ENCODE data around the gene ANK3. TPM values are rescaled to one million over a fixed set of nuclear protein-coding genes. Genes with fewer than 3 reads are reported as not detected.
A peak's percentile ranks its signal among the peaks of the same experiment; 100 is the strongest.

Gene ANK3
- total and polyA plus RNA-seq, 5 experiments from 2014 or later = 1.2 to 9.0 (median 1.6) TPM

DNA sequence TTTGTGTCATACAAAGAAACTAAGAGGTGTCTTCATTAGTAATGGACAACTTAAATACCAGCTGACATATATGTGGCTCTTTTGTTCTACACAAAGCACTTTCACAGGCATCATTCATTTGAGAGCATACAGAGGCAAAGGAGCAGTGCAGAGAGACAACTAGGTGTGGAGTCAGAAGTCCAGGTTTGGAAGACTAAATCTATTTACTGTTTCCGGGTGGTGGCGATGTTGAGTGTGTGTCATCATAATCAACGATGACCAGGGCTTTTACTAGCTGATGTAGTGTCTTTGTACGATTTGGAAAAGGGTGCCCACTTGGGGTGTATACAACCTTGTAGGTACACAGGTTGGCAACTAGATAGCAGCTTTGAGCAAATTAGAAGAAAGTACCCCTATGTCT is 287.9 kb downstream of the ANK3 start:
- Mint-ChIP-seq H3K9me3 (no peaks in the 10 kb centered on the region), H3K4me3 (no peak overlapping the region), H3K27ac (no peak overlapping the region), H3K4me1 (no peaks in the 10 kb centered on the region), H3K36me3 (peaks cover 0 to 35% (median 4%) of the 10 kb centered on the region in 3 donors), H3K27me3 (peaks cover 0 to 5% (median 0%) of the 10 kb centered on the region in 5 donors)
- ATAC-seq (no peak), DNase-seq (no peak)
- POLR2A ChIA-PET = no interaction called here

DNA sequence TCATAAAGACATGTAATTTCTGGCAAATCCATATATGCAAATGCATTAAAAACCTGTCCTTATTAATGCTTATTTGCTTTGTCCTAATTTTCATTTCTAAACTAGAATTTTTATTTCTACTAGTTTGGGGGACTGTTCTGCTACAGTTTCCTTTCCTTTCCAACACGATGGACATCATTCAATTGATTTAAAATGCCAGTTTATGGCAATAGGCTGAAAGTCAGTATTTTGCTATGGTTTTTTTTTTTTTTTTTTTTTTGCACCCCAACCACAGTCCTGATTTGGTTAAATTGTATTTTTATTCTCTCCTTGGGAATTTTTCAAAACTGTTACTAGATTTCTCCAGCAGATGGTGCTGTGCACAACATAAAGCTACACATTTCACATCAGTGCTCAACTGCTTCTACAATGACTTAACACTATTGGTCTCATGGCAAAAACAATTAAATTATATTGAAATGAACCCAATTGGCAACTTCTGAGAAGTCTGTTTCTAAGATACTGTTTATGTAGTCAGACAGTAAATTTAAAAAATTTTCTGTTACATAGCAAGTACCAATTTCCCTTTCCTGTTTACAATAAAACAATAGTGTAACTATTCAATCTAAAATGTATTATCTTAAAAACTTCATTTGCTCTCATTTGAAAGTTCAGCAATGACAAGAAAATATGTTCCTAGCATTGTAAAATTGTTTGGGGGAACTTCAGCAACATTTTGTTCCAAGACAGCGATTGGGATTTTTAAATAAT is 289.5 kb downstream of the ANK3 start:
- Mint-ChIP-seq H3K27me3 (peaks cover 0 to 6% (median 0%) of the 10 kb centered on the region in 5 donors), H3K4me3 (no peak overlapping the region), H3K9me3 (no peaks in the 10 kb centered on the region), H3K27ac (no peak overlapping the region), H3K36me3 (peaks cover 0 to 25% (median 4%) of the 10 kb centered on the region in 3 donors), H3K4me1 (no peaks in the 10 kb centered on the region)
- POLR2A ChIA-PET = no interaction called here
- DNase-seq (peak in 3 of 10 donors; percentile 17 to 40 (median 34)), ATAC-seq (peak; percentile 40 to 47)

DNA sequence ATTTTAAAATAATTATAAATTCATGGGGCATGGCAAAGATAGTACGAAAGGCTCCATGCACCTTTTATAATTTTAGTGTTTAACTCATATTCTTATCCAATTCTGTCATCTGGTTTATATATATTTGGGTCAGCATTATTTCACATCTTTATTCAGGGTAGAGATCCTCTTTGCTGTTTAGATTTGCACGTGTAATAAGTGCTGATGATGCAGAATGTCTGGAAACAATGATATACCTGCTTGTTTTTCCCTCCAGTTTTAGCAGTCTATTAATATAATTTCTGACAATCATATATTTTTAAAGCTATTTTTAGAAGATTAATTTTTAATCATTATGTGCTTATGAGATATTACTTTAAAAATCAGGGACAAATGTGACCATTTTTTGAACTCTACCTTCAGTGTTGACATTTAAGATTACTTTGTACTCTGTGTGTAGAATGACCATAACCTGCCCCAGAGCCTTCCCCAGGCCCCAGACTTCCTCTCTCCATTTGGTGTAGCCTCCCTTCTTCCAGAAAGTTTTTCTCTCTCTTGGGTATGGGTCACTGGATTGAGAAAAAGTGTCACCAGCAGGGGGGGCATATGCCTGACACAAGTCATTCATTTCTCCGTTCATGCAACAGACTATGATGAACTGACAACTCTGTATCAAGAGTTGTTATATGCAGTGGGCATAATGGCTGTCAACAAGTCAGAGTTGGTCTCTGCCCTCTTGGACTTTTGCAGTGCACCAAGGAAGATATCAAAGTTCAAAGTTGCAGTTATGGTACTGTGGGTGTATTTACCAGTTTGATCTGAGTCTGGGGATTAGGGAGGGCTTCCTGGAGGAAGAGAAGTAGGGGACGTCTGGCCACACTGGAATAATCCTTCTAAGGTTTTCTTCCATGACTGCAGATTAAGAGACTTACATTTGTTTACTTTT is 290.7 kb downstream of the ANK3 start:
- no peak overlapping the region for H3K27ac Mint-ChIP-seq
- H3K9me3 Mint-ChIP-seq = no peaks in the 10 kb centered on the region
- POLR2A ChIA-PET = no interaction called here
- H3K4me1 Mint-ChIP-seq = no peaks in the 10 kb centered on the region
- peaks cover 0 to 6% (median 0%) of the 10 kb centered on the region in 5 donors for H3K27me3 Mint-ChIP-seq
- no peak for ATAC-seq
- no peak overlapping the region for H3K4me3 Mint-ChIP-seq
- DNase-seq = no peak
- H3K36me3 Mint-ChIP-seq = peaks cover 0 to 16% (median 0%) of the 10 kb centered on the region in 3 donors

DNA sequence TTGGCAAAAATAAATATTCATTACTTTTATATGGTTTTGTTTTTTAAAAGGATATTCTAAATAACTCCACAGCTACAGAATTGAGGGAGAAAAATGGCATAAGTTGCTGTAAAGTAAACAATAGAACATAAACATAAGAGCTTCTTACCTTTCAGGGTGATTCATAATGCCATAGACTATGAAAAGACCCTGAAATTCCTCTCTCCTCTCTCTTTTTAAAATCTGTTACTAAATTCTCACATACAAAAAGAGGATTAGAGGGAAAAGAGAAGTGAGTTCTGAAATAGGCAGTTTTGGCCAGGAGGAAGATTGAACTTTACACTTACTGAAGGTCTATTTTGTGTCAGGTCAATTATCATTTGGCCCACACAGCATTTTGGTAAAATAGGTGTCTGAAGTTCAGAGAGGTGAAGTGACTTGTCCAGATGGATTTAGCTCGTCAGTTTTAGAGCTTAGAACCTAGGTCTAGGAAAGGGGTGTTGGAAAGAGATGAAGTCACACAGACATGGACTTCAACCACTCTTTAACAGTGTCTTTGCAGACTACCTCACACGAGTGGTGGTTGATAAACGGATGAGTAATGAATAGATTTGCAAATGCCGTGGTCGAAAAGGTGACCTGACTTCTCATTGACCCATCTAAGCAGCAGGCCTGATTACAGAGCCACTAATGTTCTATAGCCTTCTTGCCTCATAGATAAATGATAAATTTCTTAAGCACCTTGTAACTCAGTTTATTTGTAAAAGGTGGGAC is 292.7 kb downstream of the ANK3 start:
- Mint-ChIP-seq H3K9me3 (no peaks in the 10 kb centered on the region), H3K27me3 (peaks cover 0 to 6% (median 0%) of the 10 kb centered on the region in 5 donors), H3K27ac (no peak overlapping the region), H3K4me1 (no peaks in the 10 kb centered on the region), H3K4me3 (no peak overlapping the region), H3K36me3 (peaks cover 0 to 6% (median 1%) of the 10 kb centered on the region in 3 donors)
- POLR2A ChIA-PET = no interaction called here
- ATAC-seq (no peak), DNase-seq (no peak)

DNA sequence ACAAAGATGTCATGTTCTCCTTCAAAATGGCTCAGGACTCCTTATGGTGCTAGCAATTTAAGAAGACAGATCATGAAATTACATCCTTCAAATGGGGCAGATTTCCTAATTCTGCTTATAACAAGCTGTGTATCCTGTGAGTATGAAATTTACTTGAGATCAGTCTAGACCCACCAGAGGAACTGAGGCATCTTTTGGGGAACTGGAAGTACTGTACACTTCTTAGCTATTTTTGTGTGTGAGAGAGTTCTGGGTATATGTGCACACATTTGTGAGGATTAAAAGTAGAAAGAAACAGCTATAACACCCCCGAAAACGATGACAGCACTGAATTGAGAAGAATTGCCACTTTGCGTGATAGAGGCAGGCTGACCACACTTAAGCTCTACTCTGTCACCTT is 296.4 kb downstream of the ANK3 start:
- DNase-seq = no peak
- POLR2A ChIA-PET = no interaction called here
- Mint-ChIP-seq H3K27me3 (peaks cover 0 to 5% (median 2%) of the 10 kb centered on the region in 5 donors), H3K4me1 (no peaks in the 10 kb centered on the region), H3K27ac (no peak overlapping the region), H3K4me3 (no peak overlapping the region), H3K36me3 (peaks cover 0 to 11% (median 1%) of the 10 kb centered on the region in 3 donors), H3K9me3 (no peaks in the 10 kb centered on the region)
- no peak for ATAC-seq

DNA sequence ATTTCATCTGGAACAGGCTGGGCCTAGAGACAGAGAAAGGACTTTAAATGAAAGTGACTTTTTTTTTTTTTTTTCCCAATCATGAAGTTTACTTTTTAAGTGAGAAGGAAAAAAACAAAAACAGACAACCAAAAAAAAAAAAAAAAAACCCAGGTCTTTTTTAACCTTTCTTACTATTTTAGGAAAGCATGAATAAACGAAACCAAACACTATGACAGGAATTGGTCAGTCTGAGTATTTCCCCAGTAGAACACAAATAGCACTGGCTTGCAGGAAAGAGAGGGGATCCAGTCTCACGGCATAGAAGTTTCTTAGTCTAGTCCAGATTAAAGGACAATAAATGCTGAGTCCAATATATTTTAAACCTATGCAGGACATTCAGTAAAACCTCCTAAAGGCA is 302.8 kb downstream of the ANK3 start:
- DNase-seq (no peak), ATAC-seq (no peak)
- POLR2A ChIA-PET = no interaction called here
- Mint-ChIP-seq H3K4me1 (no peaks in the 10 kb centered on the region), H3K9me3 (no peaks in the 10 kb centered on the region), H3K4me3 (no peak overlapping the region), H3K27me3 (peaks cover 0 to 5% (median 0%) of the 10 kb centered on the region in 5 donors), H3K27ac (no peak overlapping the region), H3K36me3 (peaks cover 0 to 48% (median 0%) of the 10 kb centered on the region in 3 donors)

DNA sequence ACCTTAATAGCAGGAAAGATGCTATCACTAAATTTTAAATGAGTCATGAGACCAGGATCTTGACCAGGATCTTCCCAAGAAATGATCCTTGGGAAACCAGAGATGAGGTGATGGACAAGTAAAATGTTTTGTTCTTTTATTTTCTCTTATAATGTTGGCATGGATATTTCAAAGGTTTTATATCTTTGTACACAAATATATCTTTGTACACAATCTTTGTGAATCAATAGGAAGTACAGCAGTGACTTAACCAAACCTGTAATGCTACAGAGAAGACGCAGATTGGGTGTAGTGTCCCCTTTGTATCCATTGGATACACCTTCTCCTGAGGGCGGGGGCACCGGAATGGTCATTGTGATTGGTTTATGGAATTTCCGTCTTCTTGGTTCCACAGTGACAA is 303.3 kb downstream of the ANK3 start:
- Mint-ChIP-seq H3K27ac (no peak overlapping the region), H3K4me1 (no peaks in the 10 kb centered on the region), H3K9me3 (no peaks in the 10 kb centered on the region), H3K4me3 (no peak overlapping the region), H3K36me3 (peaks cover 0 to 48% (median 0%) of the 10 kb centered on the region in 3 donors), H3K27me3 (peaks cover 0 to 5% (median 0%) of the 10 kb centered on the region in 5 donors)
- ATAC-seq (no peak), DNase-seq (no peak)
- POLR2A ChIA-PET = no interaction called here

DNA sequence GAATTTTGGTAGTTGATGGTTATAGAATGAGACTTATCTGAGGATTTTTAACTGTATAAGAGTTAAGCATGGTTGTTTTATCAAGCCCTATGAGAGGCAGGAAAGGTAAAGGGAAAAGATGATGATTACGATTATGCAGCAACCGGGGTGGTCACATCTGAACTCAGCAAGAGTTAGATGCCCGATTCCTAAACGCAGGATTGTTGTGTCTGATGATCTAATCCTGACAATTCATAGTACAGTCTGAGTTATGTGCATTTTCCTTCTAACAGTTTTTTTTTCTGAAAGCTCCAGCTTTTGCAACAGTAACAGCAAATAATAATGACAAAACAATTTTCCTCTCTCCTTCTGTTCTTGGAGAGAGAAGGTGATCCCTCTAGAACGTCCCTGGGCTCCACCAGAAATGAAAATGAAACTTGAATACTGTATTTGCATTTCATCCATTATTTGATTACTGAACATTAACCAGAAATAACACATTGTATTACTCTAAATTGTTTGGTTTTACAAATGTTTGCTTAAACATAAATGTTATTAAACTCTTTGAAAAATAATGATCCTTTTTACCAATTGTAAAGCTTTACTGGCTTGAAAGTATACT is 306.8 kb downstream of the ANK3 start:
- POLR2A ChIA-PET = no interaction called here

DNA sequence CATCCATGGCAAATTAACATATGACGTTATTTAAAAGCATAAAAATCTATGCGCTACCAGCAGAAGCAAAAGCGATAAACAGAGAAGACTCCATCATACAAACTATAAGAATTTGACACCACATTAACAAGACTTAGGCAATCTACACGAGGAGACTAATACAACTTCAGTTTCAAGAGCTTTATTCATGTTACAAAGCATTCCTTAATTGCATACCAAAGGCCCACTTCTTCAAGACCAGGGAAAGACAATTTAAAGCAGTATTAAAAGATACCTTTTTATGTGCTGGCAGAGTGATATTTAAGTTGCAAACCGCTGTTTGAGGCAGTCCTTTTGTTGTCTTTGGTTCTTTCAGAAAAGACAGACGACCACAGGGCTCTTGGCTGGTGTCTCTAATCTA is 307.3 kb downstream of the ANK3 start:
- Mint-ChIP-seq H3K4me1 (no peaks in the 10 kb centered on the region), H3K9me3 (no peaks in the 10 kb centered on the region), H3K27ac (no peak overlapping the region), H3K4me3 (no peak overlapping the region), H3K27me3 (peaks cover 0 to 3% (median 0%) of the 10 kb centered on the region in 5 donors), H3K36me3 (peaks cover 0 to 63% (median 0%) of the 10 kb centered on the region in 3 donors)
- DNase-seq (no peak), ATAC-seq (no peak)
- POLR2A ChIA-PET = no interaction called here

More for the DNA sequence above, 306.8 kb downstream of the ANK3 start:
- no peaks in the 10 kb centered on the region for H3K9me3 Mint-ChIP-seq
- H3K4me3 Mint-ChIP-seq = no peak overlapping the region
- ATAC-seq = no peak
- H3K27me3 Mint-ChIP-seq = peaks cover 0 to 3% (median 0%) of the 10 kb centered on the region in 5 donors
- H3K36me3 Mint-ChIP-seq = peaks cover 0 to 63% (median 0%) of the 10 kb centered on the region in 3 donors
- H3K27ac Mint-ChIP-seq = no peak overlapping the region
- DNase-seq = no peak
- H3K4me1 Mint-ChIP-seq = no peaks in the 10 kb centered on the region

DNA sequence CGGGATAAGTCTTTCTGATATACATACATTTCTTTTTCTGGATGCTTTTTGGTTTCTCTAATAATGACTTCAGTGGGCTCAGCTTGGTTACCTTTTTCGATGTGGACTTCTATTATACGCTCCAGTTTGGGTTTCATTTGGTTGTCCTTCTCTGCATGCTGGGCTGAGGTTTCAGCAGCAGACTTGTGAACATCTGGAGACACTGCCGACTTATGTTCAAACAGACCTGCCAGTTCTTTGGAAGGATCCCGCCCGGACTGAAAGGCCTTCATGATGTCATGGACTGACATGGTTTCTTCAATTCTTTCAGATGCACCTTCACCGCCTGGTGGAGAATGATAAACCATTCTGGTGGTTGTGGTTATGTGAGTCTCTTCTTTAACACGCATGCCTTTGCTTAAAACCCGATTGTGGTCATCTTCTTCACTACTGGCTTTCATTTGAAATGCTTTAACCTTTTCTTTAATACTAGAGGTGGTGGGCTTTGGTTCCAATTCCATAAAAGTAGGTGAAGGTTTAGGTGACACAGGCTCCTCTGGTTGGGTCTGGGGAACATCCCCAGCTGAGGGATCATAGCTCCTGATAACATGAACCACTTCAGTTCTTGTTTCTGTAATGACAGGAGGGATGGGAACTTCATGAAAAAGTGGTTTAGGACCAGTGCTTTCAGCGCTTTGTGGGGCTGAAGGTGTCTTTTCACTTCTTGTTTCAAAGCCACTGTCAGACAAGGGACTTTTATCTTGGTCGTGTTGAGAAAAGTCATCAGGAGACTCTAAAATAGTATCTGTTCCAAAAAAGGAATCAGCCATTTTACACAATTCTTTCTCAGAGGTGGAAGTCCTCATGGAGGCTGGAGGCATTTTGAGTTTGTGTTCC is 315.7 kb downstream of the ANK3 start:
- Mint-ChIP-seq H3K9me3 (no peaks in the 10 kb centered on the region), H3K27ac (no peak overlapping the region), H3K4me3 (no peak overlapping the region), H3K27me3 (peaks cover 0 to 10% (median 2%) of the 10 kb centered on the region in 5 donors), H3K4me1 (no peaks in the 10 kb centered on the region), H3K36me3 (peaks cover 14 to 53% (median 19%) of the 10 kb centered on the region in 3 donors)
- no peak for DNase-seq
- ATAC-seq = no peak
- POLR2A ChIA-PET = no interaction called here

DNA sequence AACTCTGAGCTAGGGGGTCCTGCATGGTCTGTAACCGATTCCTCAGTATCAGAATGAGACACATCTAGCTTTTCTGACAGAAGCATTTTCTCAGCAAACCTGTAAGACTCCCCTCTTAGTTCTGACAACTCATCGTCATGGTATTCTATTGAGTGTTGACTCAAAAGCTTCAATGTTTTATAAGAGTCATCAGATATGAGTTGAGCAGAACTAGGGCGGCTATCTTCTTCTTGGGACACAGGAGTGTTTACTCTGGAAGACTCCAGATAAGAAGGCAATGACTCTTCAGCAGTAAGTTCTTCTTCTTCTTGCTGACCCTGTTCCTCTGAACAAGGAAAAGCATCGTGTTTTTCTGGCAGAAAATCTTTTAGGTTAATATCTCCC is 316.3 kb downstream of the ANK3 start:
- Mint-ChIP-seq H3K36me3 (peaks cover 14 to 51% (median 19%) of the 10 kb centered on the region in 3 donors), H3K27me3 (peaks cover 0 to 10% (median 2%) of the 10 kb centered on the region in 5 donors), H3K4me1 (no peaks in the 10 kb centered on the region)

More for the DNA sequence above, 316.3 kb downstream of the ANK3 start:
- Mint-ChIP-seq H3K4me3 (no peak overlapping the region), H3K9me3 (no peaks in the 10 kb centered on the region), H3K27ac (no peak overlapping the region)
- POLR2A ChIA-PET = no interaction called here
- DNase-seq (no peak), ATAC-seq (no peak)
